Measurements from ENCODE around the gene TSGA10IP. TPM values are rescaled to one million over a fixed set of nuclear protein-coding genes. Genes with fewer than 3 reads are reported as not detected.

The TSGA10IP gene
- total RNA-seq, 1 donor from 2014 or later: 0.68 TPM

GRCh38 chr11:65917434-65918210 lies 27.7 kb upstream of the TSGA10IP start:
- peak; percentile 57 for DNase-seq (ENCODE audit: low spot score)

DNA sequence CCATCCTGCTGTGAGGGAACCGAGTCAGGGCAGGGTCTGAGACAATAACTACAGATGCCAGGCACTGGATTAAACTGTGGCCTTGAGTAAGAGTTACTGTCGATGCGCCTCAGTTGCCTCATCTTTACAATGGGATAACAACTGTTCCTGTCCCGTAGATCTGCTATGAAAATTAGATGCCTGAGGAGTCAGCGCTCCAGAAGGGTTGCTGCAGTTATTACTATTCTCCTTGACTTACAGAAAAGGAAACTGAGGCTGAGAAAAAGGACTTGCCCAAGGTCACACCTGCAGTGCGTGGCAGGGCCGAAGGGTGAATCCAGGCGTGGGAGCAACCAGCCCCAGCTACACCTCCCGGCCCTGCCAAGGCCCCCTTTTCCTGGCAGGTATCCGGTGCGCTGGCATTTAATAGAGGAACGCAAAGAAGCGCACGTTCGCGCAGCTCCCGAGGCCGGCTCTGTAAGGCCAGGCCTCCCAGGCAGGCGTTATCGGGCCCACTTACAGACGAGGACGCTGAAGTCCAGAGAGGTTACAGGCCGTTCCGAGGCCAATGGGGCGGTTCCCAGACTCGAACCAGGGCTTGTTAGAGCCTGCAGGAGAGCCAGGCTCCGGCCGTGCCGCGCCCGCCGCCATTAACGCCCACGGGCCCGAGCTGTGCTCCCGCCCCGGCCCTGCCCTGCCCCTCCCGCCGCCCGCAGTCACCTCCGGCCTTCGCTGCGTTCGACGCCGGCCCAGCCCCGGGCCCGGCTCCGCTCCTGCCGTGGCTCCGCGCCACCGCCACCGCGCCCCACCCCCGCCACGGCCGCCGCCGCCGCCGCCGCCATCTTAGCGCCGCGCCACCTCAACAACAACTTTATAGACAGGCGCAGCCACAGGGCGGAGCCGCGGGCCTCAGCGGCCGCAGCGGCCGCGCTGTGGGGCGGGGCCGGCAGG lies 26.8 kb upstream of the TSGA10IP start, which contains the start of gene C11orf68:
Gene C11orf68 (minus strand): TSS at position 852 of the 930 bp plus-strand sequence. CDS start 31 bp downstream, at position 821.
- peak; percentile 69 for DNase-seq (ENCODE audit: low spot score)

DNA sequence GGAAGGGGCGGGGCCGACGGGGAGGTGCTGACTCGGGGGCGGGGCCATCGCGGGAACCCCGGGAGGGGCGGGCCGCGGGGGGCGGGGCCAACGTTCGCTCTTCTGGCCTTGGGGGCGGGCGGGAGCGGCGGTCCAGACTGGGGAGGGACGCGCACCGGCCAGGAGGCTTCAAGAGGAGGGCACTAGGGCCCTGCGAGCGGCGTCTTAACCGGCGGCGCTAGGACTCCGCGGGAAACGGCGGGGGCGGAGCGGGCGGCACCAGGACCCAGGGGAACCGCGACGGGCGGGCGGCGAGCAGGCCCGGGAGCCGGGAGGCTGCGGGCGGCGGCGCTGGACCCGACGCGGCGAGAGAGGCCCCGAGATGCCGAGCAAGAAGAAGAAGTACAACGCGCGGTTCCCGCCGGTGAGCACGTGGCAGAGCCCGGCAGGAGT lies 26.1 kb upstream of the TSGA10IP start, which contains the start of gene DRAP1:
Gene DRAP1 (plus strand): TSS at position 286 of the 432 bp plus-strand sequence. CDS start 76 bp downstream, at position 362.
- peak; percentile 99 for DNase-seq (ENCODE audit: low spot score)

DNA sequence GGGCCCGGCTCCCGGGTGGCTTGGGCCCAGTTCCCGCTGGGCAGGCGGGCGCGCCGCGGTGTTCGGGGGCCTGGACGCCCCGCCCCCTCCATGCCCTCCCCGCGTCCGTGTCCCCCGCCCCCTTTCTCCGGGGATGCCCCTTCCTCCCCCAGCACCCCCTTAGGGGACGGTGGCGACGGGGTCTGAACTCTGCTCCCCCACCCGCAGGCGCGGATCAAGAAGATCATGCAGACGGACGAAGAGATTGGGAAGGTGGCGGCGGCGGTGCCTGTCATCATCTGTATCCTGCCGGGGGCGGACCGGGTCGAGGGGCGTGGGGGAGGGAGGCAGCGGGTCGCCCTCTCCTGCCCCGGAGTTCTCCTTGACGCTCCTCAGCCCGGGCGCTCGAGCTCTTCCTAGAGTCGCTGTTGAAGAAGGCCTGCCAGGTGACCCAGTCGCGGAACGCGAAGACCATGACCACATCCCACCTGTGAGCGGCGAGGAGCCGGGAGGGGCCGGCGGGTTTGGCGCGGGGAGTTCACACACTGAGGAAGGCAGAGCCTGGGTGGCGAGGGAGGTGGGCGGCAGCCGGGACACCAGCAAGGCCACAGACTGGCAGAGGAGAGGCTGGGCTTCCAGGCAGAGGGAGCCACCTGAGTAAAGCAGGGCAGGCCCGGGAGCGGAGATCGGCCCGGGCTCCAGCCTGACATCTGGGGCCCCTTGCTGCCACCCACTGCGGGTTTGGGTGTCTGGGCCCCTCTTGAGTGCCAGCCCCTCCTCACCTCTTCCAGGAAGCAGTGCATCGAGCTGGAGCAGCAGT lies 25.5 kb upstream of the TSGA10IP start:
- DNase-seq (ENCODE audit: low spot score): peak; percentile 67

DNA sequence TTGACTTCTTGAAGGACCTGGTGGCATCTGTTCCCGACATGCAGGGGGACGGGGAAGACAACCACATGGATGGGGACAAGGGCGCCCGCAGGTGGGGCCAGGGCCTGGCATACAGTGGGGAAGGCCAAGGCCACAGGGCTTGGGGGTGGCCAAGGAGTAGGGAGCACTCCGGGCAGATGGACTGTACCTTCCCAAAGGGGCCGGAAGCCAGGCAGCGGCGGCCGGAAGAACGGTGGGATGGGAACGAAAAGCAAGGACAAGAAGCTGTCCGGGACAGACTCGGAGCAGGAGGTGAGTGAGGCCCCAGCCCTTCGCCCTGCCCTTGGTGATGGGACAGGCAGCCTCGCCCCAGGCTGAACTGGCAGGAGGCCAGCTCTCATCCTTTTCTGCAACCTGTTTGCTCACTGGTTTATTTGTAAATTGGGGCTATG lies 24.9 kb upstream of the TSGA10IP start:
- DNase-seq (ENCODE audit: low spot score): peak; percentile 49

DNA sequence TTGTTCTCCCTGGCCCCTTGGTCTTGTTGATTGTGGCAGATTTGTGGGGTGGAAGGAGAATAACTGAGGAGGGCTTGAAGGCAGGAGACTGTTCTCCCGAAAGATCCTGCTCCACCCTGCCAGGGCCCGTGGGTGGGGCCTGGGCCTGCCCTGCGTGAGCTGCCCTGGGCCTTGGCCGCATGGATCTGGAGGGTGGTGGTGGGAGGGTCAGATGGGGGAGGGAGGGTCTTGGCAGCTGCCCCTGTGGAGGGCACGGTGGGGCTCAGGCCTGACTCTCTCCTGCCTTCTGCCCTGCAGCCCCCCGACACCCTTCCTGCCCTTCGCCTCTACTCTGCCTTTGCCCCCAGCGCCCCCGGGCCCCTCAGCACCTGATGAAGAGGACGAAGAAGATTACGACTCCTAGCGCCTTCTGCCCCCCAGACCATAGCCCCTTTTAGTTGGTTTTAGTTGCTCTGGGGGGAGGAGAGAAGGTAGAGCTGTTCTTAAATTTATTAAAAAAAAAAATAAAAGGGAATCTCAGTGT lies 24.2 kb upstream of the TSGA10IP start:
- DNase-seq (ENCODE audit: low spot score): no peak

- DNase-seq (ENCODE audit: low spot score): no peak
Observed at GRCh38 chr11:65921876-65922275, 23.4 kb upstream of the TSGA10IP start.

GRCh38 chr11:65922565-65922964 lies 22.7 kb upstream of the TSGA10IP start:
- no peak for DNase-seq (ENCODE audit: low spot score)

- no peak for DNase-seq (ENCODE audit: low spot score)
Observed at GRCh38 chr11:65925397-65925796, 19.9 kb upstream of the TSGA10IP start.

DNA sequence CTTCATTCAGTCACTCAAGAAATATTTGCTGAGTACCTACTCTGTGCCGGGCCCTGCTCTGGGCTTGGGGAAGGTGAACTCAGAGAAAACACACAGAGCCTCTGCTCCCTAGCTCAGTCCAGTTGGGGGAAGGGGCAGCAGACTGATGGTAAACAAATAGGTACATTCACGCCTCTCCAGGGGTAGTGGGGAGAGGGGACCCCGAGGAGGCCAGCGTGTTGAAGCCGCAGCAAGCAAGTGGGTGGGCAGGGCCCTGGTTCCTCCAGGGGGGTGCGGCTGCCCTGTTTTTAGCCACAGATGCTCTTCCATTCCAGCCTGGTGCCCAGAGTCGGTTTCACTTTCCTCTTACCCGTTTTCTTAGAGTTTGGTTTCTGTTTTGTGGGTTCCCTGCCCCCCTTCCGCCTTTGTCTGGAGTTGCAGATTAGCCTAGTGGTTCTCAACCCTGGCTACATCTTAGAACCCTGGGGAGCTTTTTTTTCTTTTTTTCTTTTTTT lies 17.3 kb upstream of the TSGA10IP start:
- no peak for DNase-seq (ENCODE audit: low spot score)

GRCh38 chr11:65928667-65929066 lies 16.6 kb upstream of the TSGA10IP start:
- no peak for DNase-seq (ENCODE audit: low spot score)

- no peak for DNase-seq (ENCODE audit: low spot score)
Observed at GRCh38 chr11:65931773-65932557, 13.3 kb upstream of the TSGA10IP start.

- DNase-seq (ENCODE audit: low spot score): no peak
Observed at GRCh38 chr11:65932558-65932919, 12.7 kb upstream of the TSGA10IP start.

DNA sequence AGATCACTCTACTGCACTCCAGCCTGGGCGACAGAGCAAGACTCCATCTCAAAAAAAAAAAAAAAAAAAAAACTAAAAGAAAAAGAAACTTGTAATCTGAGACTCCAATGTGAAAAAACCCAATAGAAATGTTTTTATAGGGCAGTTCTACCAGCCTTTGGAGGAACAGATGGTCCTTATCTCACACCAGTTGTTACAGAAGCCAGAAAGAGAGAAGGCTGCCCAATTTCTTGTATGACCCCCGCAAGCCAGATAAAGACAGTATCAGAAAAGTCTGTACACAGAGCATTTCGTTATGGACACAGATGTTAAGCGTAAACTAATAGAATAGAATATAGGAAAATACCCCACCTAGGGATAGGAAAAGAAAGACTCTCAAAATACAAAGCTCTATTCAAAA lies 11.3 kb upstream of the TSGA10IP start:
- DNase-seq (ENCODE audit: low spot score): no peak

GRCh38 chr11:65937766-65938165 lies 7.5 kb upstream of the TSGA10IP start:
- DNase-seq (ENCODE audit: low spot score): no peak

DNA sequence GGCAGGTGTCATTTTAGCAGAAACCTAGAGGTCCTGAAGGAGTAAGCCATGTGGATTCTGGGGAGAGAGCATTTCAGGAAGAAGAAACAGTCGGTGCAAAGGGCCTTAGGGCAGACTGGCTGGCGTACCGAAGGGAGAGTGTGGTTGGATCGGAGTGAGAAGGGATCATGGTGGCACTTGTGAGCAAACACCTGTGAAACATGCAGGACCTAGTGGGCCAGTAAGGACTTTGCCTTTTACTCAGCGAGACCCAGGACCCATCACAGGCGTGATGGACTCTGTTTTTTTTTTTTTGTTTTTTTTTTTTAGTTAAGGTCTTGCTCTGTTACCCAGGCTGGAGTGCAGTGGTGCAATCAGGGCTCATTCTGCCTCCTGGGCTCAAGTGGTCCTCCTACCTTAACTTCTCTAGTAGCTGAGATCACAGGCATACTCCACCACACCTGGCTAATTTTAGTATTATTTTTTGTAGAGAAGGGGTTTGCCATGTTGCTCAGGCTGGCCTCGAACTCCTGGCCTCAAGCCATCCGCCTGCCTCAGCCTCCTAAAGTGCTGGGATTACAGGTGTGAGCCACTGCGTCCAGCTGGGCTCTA lies 3.5 kb upstream of the TSGA10IP start:
- DNase-seq (ENCODE audit: low spot score): no peak

GRCh38 chr11:65942531-65942930 lies 2.7 kb upstream of the TSGA10IP start:
- DNase-seq (ENCODE audit: low spot score): no peak

DNA sequence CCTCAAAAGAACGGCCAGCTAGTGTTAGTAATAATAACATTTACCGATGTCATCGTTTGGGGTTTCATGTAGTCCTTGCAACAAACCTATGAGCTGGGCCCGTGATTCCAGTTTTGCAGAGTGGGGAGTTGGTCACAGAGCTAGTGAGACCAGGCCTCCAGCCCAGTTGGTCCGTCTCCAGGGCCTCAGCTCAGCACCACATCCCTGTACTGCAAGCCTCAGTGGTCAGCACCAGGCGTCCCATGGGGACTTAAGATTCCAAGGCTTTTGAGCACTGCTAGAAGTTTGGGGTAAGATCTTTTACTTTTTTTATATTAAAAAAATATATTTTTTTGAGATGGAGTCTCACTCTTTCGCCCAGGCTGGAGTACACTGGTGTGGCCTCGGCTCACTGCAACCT lies 1.1 kb upstream of the TSGA10IP start:
- DNase-seq (ENCODE audit: low spot score): no peak

DNA sequence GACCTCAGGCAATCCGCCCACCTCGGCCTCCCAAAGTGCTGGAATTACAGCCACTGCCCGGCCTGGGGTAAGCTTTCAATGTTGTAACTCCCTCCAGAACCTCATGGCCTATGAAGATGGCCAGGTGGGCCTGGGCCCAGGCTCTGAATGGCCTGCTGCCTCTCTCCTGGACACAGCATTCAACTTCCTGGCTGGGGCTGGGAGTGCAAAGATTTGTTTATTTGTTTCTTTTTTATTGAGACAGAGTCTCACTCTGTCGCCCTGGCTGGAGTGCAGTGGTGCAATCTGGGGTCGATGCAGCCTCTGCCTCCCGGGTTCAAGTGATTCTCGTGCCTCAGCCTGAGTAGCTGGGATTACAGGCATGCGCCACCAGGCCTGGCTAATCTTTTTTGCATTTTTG lies 513 bp upstream of the TSGA10IP start:
- no peak for DNase-seq (ENCODE audit: low spot score)

Measured in ureter (tissue), 1 donor.